OCI-LY7 (cell line): ENCODE results near the gene PEX10. TPM values are rescaled to one million over a fixed set of nuclear protein-coding genes. Genes with fewer than 3 reads are reported as not detected.

Experiments
- BruUV-seq: library from RNA; stranded (reverse); fragments of 400-500 nt; replicated peaks from 2 replicates; lab custom pipeline; 2021; lab: Mats Ljungman, UMichigan
- CTCF ChIA-PET: fragments of 300-600 bp; sonication (Branson Sonifier 250); formaldehyde crosslinking; loops from one replicate; lab custom pipeline; 2022; ENCODE audit warnings: antibody characterized with exemption; ENCODE audit not compliant: unreplicated experiment; lab: Charles Lee
- POLR2A ChIA-PET: fragments of 300-600 bp; sonication (Branson Sonifier 250); formaldehyde crosslinking; loops from one replicate; lab custom pipeline; 2022; ENCODE audit warnings: antibody characterized with exemption; lab: Charles Lee
- DNase-seq: peaks from one replicate; pipeline ENCODE4 v3.0.0-alpha.2; 2015; ENCODE audit warnings: low spot score
- H2AFZ ChIP-seq: fragments of 200-600 bp; sonication (generic), shearing (Covaris generic); 2 replicates; pipeline ENCODE4 v1.6.1; 2014; ENCODE audit warnings: mild to moderate bottlenecking, antibody characterized with exemption, low read length, moderate library complexity
- H3K27ac ChIP-seq: fragments of 200-600 bp; sonication (generic); 2 replicates; pipeline ENCODE4 v1.5.1; 2014; ENCODE audit warnings: mixed run types, low read depth, mild to moderate bottlenecking, moderate library complexity, low read length, inconsistent platforms; ENCODE audit not compliant: poor library complexity, severe bottlenecking
- H3K36me3 ChIP-seq: fragments of 200-600 bp; sonication (generic); 2 replicates; pipeline ENCODE4 v1.6.1; 2014; ENCODE audit warnings: mild to moderate bottlenecking, antibody characterized with exemption, low read length, moderate library complexity, mixed read lengths; ENCODE audit not compliant: insufficient read depth
- H3K4me1 ChIP-seq: fragments of 200-600 bp; sonication (generic); 2 replicates; pipeline ENCODE4 v1.5.1; 2014; ENCODE audit warnings: mild to moderate bottlenecking, low read length; ENCODE audit not compliant: insufficient read depth, poor library complexity, severe bottlenecking
- H3K4me2 ChIP-seq: fragments of 200-600 bp; sonication (generic); 2 replicates; pipeline ENCODE4 v1.6.1; 2014; ENCODE audit warnings: mild to moderate bottlenecking, low read length
- H3K4me3 ChIP-seq: fragments of 200-600 bp; sonication (generic); 2 replicates; pipeline ENCODE4 v1.5.1; 2014; ENCODE audit warnings: mild to moderate bottlenecking, low read depth, low read length; ENCODE audit not compliant: poor library complexity, severe bottlenecking
- H3K79me2 ChIP-seq: fragments of 200-600 bp; sonication (generic); 2 replicates; pipeline ENCODE4 v1.6.1; 2016; ENCODE audit warnings: low read depth, mild to moderate bottlenecking, low read length, moderate library complexity, mixed read lengths; ENCODE audit not compliant: insufficient read depth
- H3K9me2 ChIP-seq: fragments of 200-600 bp; sonication (generic); 2 replicates; pipeline ENCODE4 v1.6.1; 2016; ENCODE audit warnings: mild to moderate bottlenecking, low read length, mixed read lengths; ENCODE audit not compliant: insufficient read depth
- H3K9me3 ChIP-seq: fragments of 200-600 bp; sonication (generic); 2 replicates; pipeline ENCODE4 v1.6.1; 2014; ENCODE audit warnings: mild to moderate bottlenecking, mixed run types, low read length, mixed read lengths
- H4K20me1 ChIP-seq: fragments of 200-600 bp; sonication (generic); 2 replicates; pipeline ENCODE4 v1.6.1; 2014; ENCODE audit warnings: mild to moderate bottlenecking, antibody characterized with exemption, low read length, moderate library complexity, mixed read lengths; ENCODE audit not compliant: insufficient read depth
- CTCF ChIP-seq: fragments of 200-600 bp; sonication (generic); conservative IDR thresholded peaks from 2 replicates; pipeline ENCODE4 v1.5.1; 2014; ENCODE audit warnings: mild to moderate bottlenecking, antibody characterized with exemption, low read length, moderate library complexity, mixed read lengths
- EZH2phosphoT487 ChIP-seq: fragments of 200-600 bp; sonication (generic); IDR thresholded peaks from 2 replicates; pipeline ENCODE4 v1.6.1; 2018; ENCODE audit warnings: low read depth, borderline replicate concordance, mild to moderate bottlenecking, mixed run types, antibody characterized with exemption, low read length, moderate library complexity, mixed read lengths
- intact Hi-C: fragments of 100-400 bp; cut with micrococcal nuclease; formaldehyde crosslinking; loops from one replicate; pipeline ENCODE4 v1.10.0; 2022; ENCODE audit not compliant: unreplicated experiment
- total RNA-seq, 2 experiments: library from RNA; depleted of rRNA in 1 of 2; stranded (reverse); fragments of >200 nt in 1 of 2; shearing (Covaris generic) in 1 of 2; gene quantifications; 2 replicates each; pipeline ENCODE4 v1.2.3, GENCODE V29; 2014 to 2022

PEX10 gene
- total RNA-seq, 2 experiments from 2014 or later, result 23.3 to 24.5 TPM

GRCh38 chr1:2380816-2381591 is 31.4 kb downstream of the PEX10 start:
- no peaks in the 10 kb centered on the region for H3K9me2 ChIP-seq
- no peaks in the 10 kb centered on the region for H3K9me3 ChIP-seq
- no peaks in the 10 kb centered on the region for H3K36me3 ChIP-seq
- no peaks in the 10 kb centered on the region; the same call in 1 of the 2 replicates for H4K20me1 ChIP-seq
- no peak overlapping the region for H3K4me2 ChIP-seq
- no peak overlapping the region for H3K27ac ChIP-seq
- intact Hi-C loops, result no loop called here
- ChIA-PET POLR2A (no interaction called here), CTCF (no interaction called here)
- TF ChIP-seq CTCF, result no peak
- TF ChIP-seq EZH2phosphoT487, result no peak
- H3K4me1 ChIP-seq, result no peaks in the 10 kb centered on the region
- H3K79me2 ChIP-seq, result no peaks in the 10 kb centered on the region
- BruUV-seq, result no TSS peak
- no peak for DNase-seq
- H2AFZ ChIP-seq, result no peak overlapping the region
- H3K4me3 ChIP-seq, result no peak overlapping the region

GRCh38 chr1:2379733-2380404 is 32.5 kb downstream of the PEX10 start:
- Histone ChIP-seq H3K79me2 (no peaks in the 10 kb centered on the region), H2AFZ (no peak overlapping the region), H3K4me1 (no peaks in the 10 kb centered on the region), H4K20me1 (no peaks in the 10 kb centered on the region; the same call in 1 of the 2 replicates), H3K4me3 (no peak overlapping the region), H3K4me2 (no peak overlapping the region), H3K27ac (no peak overlapping the region), H3K36me3 (no peaks in the 10 kb centered on the region), H3K9me3 (no peaks in the 10 kb centered on the region), H3K9me2 (no peaks in the 10 kb centered on the region)
- no peak for TF ChIP-seq EZH2phosphoT487
- no peak for TF ChIP-seq CTCF
- ChIA-PET CTCF (no interaction called here), POLR2A (no interaction called here)
- no TSS peak for BruUV-seq
- intact Hi-C loops, result no loop called here
- DNase-seq, result no peak
